ENCODE results near the gene TARM1.
A peak's percentile ranks its signal among the peaks of the same experiment; 100 is the strongest.

TARM1 gene

DNA sequence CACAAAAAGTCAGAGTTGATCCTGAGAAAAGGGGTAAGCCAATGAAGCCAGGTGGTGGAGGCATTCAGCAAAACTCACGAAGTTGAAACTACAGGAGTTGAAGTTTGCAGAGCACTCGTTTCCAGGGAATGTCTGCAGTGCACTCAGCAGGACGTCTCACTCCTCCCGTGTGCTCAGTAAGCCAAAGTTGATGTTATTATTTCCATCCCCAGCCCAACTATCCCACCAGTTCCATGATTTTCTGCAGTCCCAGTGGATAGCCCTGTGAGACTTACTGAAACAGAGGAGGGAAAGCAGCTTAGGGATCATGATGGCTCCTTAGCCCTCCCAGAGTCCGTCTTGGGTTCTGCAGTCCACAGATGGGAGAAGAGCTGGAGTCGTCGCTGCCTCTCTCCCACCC is at the start of gene TARM1:
TSS of gene TARM1 (minus strand) at position 334 of the 400 bp plus-strand sequence. CDS start at position 309, 25 bp downstream.
- no peak for DNase-seq (ENCODE audit: low read depth, low spot score)

DNA sequence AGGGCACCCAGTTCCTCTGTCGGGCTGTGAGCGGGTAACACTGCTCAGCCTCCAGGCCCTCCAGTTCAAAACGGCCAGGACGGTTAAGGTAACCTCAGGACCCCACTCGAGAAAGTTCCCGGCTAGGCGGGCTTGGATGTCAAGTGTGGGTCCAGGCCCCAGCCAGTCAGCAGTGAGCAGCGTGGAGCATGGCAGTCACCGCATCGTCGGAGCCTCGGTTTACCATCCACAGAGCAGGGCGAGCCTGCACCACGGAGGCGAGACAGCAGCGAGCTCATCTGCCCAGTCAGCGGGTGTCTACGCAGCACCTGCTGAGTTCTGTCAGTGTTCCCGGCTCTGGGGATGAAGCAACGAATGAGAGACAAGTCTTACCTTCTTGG is 48.4 kb upstream of the TARM1 start:
- no peak for DNase-seq (ENCODE audit: low read depth, low spot score)

DNA sequence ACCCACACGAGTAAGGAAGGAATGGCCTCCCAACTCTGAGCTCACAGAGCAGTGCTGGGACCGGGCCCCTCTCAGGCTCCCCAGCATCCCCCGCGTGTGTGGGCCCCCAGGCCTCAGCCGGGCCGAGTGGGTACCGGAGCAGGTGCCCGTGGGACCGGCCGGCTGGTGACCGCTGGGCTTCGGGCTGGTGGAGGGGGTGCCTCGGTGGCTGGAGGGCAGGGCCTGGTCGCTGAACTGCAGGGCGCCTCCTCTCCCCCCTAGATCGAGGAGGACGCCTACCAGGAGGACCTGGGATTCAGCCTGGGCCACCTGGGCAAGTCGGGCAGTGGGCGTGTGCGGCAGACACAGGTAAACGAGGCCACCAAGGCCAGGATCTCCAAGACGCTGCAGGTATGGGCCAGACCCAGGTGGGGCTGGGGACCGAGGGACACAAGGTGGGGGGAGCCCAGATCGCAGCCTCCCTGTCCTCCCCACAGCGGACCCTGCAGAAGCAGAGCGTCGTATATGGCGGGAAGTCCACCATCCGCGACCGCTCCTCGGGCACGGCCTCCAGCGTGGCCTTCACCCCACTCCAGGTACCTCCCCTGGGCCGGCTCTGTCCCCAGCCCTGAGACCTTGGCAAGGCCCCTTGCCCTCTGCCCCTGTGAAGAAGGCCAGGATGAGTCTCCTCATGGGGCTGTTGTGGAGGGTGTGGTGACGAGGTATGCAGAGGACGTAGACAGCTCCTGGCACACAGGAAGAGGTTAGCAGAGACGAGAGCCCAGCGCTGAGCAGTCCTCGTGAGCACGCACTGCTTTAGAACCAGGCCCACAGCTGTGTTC is 47.8 kb upstream of the TARM1 start:
- no peak for DNase-seq (ENCODE audit: low read depth, low spot score)

DNA sequence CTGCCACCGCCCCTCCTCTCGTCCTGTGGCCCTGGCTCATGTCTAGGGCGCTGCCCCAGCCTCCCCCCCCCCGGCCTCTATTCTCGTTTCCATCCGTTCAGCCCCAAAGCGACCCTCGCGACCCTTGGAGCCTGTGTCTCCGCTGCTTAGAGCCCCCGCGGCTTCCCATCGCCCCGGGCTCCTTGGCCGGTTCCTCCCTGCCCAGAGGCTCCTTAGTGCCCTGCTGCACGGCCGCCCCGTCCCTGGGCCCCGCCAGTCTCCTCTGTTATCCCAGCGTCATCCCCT is 47.2 kb upstream of the TARM1 start:
- DNase-seq (ENCODE audit: low read depth, low spot score) = no peak

DNA sequence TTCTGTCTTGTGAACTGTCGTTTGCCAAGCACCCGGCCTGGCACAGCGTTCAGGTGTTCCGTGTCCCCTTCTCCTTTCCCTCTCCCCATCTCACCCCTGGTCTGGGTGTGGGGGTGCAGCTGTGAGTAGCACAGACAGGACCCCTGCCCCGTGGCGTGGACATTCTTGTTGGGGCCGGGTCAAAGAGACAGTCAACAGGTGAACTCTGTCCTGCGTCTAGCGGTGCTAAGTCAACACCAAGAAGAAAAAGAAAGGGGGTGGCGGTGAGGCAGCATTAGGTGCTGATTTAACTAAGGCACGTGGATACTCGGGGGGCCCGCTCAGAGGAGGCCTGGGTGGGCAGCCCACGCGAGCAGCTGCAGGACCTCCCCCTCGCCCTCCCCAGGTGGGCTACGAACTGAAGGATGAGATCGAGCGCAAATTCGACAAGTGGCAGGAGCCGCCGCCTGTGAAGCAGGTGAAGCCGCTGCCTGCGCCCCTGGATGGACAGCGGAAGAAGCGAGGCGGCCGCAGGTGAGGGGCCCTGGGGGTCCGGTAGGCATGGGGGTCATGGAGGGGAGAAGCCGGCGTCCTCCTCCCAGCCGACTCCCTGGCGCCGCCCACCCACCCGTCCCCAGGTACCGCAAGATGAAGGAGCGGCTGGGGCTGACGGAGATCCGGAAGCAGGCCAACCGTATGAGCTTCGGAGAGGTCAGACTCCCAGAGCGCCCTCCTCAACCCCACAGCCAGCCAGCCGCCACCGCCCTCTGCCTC is 46.7 kb upstream of the TARM1 start:
- DNase-seq (ENCODE audit: low read depth, low spot score) = no peak

DNA sequence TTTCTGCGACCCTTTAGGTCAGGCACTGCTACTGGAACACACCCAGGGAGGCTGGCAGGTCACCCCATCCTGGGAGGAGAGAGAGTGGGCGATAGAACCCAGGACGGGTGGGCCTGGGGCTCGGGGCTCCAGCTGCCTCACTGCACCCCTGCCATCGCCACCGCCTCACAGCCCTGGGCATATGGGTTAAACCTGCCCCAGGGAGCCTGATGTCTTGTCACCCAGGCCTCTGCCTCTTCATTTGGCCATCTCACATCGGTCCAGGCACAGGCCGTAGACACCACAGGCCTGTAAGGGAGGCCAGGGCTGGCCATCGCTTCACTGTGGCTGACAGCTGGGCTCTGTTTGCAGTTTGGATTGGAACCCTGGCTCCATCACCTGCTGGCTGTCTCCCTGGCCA is 44.5 kb upstream of the TARM1 start:
- no peak for DNase-seq (ENCODE audit: low read depth, low spot score)

DNA sequence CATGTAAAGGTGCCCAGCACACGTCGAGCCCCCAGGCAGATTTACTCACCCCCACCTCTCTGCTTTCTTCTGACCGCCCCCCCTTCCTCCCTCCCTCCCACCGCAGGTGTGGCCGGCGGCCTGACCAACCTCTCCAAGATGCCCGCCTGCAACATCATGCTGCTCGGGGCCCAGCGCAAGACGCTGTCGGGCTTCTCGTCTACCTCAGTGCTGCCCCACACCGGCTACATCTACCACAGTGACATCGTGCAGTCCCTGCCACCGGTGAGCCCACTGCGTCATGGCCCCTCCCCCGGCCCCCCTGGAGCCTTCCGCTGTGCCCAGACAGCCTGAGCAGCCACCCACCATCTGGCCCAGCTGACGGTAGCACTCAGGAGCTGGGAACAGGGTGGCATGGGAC is 43.2 kb upstream of the TARM1 start:
- no peak for DNase-seq (ENCODE audit: low read depth, low spot score)

DNA sequence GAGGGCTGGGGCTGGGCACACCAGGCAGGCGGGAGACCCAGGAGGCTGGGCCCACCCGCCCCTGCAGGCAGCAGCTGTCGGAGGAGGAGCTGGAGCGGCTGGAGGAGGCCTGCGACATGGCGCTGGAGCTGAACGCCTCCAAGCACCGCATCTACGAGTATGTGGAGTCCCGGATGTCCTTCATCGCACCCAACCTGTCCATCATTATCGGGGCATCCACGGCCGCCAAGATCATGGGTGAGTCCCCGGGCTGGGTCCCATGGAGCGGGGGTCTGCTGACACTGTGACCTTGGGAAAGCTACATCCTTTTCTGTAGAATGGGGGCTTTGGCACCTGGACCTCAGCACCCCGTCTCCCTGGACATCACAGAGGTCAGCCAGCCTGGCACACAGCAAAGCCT is 42.5 kb upstream of the TARM1 start:
- DNase-seq (ENCODE audit: low read depth, low spot score) = no peak

DNA sequence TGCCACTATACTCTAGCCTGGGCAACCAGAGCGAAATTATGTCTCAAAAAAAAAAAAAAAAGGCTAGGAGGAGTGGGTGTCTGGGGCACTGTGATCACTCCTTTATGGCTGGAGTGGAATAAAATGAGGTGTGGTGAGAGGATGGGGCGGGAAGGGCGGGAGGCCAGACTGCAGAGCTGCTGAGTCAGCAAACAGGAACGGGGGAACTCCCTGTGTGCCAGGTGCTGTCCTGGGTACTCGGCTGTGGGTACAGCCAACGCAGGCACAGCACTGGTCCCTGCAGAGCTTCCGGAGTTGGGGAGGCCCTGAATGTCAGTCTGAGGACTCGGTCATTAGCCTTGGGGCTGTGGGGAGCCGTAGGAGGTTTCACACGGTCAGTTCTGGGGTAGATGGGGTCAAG is 40.1 kb upstream of the TARM1 start:
- no peak for DNase-seq (ENCODE audit: low read depth, low spot score)

DNA sequence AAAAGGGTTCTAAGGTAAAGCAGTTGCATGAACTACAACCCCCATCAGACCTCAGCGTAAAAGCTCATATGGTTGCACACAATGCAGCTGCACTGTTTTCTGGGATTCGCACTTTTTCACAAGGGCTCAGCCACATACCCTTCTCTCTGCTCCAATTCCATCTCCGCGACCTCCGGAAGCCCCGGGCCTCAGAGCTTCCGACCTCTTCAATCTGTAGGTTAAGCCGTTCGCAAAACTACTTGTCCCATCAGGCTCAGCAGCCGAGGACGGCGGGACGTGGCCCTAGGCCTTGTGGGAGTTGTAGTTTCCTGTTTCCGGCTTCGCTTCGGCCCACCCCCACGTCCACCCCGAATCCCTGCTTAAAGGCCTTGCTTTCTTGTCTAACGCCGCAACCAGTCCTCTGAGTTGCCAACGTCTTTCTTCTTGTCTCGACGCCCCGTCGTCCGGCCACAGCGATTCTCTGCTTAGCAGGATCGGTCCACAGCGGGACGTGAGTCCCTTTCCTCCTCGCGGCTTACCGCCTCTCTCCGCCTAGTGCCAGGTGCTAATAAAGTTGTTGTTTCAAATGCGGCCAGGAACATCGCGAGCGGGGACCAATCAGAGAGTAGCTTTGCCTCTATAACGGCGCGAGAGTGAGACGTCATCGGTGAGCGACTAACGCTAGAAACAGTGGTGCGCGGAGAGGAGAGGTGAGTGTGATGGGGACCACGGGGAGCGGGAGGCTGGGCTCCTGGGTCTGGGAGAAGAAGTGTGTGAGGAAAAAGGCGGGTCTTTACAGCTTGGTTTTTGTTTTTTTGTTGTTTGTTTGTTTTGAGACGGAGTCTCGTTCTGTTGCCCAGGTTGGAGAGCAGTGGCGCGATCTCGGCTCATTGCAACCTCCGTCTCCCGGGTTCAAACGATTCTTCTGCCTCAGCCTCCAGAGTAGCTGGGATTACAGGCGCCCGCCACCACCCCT is 34.2 kb upstream of the TARM1 start, which contains the start of the genes PRPF31 and TFPT:
TSS of gene PRPF31 (plus strand) at position 646 of the 955 bp plus-strand sequence. CDS start 2,525 bp downstream, outside the sequence.
TSS of gene TFPT (minus strand) at position 549 of the 955 bp plus-strand sequence. CDS start at position 161, 388 bp downstream.
- peak; percentile 99 for DNase-seq (ENCODE audit: low read depth, low spot score)

DNA sequence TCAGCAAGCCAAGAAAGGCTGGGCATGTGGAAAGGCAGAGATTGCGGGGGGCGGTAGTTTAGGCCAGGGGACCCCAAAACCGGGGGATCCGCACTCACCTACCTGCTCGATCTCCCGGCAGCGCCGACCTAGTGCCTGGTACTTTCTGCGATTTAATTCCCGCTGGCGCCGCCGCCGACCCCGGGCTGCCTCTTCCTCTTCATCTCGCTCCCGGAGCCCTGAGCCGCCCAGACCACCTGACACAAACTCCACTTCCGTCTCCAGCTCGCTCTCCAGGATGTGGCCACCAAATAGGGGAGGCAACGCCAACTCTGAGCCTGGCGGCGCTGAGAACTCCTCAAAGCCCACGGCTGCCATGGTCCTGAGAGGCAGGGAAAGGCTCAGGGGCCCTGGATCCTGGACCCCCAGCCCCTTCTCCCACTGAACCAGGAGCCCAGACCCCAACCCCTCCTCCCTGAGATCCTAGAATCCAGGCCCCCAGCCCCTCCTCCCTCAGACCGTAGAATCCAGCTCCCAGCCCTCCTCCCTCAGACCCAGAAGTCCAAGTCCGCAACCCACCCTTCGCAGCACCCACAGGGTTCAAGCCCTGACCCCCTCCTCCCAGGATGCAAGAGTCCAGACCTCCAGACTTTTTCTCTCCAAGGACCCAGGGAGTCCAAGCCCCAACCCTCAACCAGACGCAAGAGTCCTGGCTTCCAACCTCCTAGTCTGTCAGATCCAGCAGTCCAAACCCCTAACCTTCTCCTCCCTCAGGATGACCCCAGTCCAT is 33.4 kb upstream of the TARM1 start:
- peak; percentile 59 for DNase-seq (ENCODE audit: low read depth, low spot score)

DNA sequence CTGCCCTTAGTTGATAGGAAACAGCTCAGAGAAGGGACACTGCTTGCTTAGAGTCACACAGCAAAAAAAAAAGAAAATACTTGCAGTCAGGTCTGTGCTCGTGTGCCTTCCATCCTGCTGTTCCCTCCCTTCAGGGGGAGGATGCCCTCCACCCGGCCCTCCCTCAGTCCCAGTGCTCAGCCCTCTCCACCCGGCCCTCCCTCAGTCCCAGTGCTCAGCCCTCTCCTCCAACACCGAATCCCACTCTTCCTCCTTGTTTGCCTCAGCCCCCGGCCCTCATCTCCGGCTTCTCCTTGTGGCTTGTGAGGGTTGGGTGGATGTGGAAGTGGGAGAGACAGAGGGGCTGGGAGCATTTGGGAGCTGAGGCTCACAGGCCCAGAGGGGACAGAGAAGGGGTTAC is 28.5 kb upstream of the TARM1 start:
- no peak for DNase-seq (ENCODE audit: low read depth, low spot score)

DNA sequence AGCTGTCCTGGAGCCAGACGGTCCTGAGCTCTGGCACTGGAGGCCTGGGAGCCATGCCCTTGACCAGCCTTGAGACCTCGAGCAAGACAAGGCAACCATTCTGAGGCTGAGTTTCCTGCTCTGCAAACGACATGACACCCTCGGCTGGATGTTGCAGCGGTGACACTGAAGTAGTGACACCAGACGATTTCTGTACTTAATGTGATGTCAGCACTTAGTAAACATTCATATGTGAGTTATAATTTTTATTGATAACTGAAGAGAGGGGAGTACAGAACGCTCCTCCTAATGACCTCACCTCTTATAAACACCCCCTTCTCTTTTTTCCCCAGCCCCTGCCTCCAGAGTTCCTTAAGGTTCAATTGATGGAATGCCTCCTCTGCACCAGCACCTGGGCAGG is 27.3 kb upstream of the TARM1 start:
- no peak for DNase-seq (ENCODE audit: low read depth, low spot score)

DNA sequence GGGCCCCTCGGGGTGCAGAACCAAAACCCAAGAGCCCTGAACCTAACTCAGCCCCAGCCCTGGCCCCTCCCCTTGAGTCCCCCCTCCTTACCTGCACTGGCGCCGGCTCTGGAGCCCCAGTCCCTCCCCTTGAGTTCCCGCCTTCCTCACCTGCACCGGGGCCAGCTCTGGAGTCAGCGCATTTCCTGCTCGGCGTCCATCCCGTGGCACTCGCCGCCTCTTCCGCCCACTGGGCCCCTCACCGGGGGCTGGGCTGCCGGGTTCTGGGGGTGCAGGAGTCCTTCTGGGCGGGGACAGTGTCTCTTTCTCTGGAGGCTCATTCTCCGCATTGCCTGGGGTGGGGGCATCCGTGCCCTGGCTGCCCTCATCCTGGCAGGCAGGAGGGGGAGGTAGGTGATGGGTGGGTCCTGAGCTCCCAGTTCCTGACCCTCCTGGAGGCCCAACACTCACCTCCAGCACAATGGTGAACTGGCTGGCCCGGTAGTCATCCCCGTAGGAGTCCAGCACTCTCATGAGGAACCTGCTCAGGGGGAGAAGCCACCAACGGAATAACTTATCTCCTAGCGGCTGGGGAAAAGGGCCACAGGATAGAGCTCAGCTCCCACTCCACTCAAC is 26.8 kb upstream of the TARM1 start:
- DNase-seq (ENCODE audit: low read depth, low spot score) = no peak

DNA sequence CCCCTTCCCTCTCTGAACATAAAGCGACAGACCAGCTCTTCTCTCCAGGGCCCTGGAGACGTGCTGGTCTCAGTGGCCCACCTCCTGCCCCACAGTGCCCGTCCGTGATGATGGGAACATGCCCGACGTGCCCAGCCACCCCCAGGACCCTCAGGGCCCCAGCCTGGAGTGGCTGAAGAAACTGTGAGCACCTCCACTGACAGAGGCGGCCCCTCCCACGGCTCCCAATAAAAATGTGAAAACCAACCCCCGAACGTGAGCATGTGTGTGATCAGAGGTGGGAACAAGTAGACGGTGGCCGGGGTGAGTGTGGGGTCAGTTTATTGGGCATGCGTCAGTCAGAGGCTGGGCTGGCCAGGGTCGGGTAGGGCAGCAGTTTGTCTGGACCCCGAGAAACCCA is 25.6 kb upstream of the TARM1 start:
- no peak for DNase-seq (ENCODE audit: low read depth, low spot score)

DNA sequence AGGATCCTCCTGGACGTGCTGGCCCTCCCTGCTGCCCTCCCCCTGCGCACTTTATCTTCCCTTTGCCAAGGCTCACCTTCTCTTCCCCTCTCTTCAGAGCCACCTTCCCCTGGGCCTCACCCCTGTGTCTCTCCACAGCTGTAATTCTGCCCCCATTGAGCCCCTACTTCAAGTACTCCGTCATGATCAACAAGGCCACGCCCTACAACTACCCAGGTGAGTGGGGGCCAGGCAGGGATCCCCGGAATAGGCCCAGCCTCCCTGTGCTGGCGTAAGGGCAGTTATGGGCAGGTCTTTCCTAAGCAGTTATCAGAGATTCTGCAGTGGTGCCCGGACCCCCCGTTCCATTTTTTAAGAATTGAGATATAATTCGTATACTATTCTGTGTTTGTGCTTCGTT is 24.6 kb upstream of the TARM1 start:
- no peak for DNase-seq (ENCODE audit: low read depth, low spot score)

DNA sequence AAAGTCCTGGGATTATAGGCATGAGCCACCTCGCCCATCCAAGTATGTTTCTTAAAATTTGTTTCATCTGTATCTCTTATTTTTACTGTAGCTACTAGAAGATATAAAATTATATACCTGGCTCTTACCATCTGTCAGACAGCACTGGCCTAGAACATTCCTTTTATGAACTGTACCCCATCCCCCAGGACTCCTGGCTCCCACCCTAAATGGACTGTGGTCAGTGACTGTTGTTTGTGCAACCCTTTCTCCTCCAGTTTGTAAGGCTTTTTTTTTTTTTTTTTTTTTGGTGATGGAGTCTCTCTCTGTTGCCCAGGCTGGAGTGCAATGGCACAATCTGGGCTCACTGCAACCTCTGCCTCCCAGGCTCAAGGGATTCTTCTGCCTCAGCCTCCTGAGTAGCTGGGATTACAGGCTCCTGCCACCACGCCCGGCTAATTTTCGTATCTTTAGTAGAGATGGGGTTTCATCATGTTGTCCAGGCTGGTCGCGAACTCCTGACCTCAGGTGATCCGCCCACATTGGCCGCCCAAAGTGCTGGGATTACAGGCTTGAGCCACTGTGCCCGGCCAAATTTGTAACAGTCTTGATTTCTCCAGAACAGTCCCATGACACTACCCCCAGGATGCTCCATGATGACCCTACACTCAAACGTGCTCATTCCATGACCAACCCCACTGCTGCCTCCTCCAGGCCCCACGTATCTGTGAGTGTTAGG is 24.0 kb upstream of the TARM1 start:
- no peak for DNase-seq (ENCODE audit: low read depth, low spot score)

DNA sequence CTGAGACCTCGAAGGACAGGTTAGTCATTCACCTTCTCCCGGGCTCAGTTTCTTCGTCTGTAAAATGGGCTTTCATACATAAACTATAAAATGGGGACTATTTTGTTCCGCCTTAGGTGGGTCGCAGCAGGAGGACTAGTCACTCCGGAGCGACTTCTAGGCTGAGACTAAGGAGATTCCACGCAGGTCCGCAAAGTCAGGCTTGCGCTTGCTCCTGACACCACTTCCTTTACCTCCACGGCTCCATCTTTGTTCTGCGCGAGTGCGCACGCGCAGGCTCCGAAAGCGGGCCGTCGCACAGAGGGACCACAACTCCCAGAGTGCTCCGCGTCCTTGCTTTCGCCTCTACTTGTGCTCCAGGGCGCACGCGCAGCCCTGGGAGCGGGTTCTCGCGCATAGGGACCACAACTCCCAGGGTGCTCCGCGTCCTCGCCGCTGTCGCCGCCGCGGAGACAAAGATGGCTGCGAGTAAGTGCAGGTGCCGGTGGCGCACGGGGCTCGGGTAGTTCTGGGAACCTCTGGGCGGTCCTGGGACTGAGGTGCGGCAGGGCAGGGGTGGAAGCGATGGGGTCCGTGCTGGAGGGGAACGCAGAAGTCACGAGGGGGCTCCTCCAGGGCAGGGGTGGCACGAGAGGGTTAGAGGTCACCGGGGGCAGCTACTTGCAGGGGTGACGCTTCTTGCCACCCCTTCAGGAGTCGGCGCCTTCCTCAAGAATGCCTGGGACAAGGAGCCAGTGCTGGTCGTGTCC is 21.4 kb upstream of the TARM1 start, which contains the start of gene NDUFA3:
TSS of gene NDUFA3 (plus strand) at position 435 of the 749 bp plus-strand sequence. CDS start at position 459, 24 bp downstream.
- DNase-seq (ENCODE audit: low read depth, low spot score) = peak; percentile 100

DNA sequence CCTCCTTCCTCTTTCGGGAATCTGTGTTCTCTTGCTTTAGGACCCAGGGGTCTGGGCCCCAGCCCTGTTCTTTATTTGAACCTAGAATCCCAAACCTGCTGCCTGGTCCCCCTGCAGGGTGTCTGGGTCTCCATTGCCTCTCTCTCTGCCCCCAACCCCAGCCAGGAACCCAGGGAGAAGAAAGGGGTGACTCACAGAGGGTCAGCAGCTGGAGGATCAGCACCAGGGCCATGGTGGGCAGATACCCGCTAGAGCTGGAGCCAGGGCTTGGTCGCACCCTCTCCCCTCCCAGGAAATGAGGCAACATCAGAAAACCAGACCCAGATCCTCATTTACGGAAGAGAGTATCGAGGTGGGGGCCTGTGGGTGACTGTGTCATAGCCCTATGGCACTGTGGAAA is 19.4 kb upstream of the TARM1 start, which contains the start of gene OSCAR:
TSS of gene OSCAR (minus strand) at position 243 of the 400 bp plus-strand sequence. CDS start at position 232, 11 bp downstream.
- DNase-seq (ENCODE audit: low read depth, low spot score) = no peak

All from astrocyte of the hippocampus (primary cell).